ENCODE data around the gene MINDY4. TPM values are rescaled to one million over a fixed set of nuclear protein-coding genes. Genes with fewer than 3 reads are reported as not detected.

Gene MINDY4
- total RNA-seq, 6 donors from 2014 or later = 7.7 to 43.0 (median 19.4) TPM

- Histone ChIP-seq H3K36me3 (no peaks in the 10 kb centered on the region), H3K4me3 (no peak overlapping the region), H3K27ac (peak overlapping the region in 1 of 4 donors; percentile 43), H3K4me1 (peaks cover 0 to 6% (median 4%) of the 10 kb centered on the region in 4 donors), H3K27me3 (no peaks in the 10 kb centered on the region), H3K9me3 (no peaks in the 10 kb centered on the region)
- DNase-seq (no peak), ATAC-seq (ENCODE audit: low FRiP score in 2 of 2) (no peak)
- WGBS, 2 donors = 87 to 93% methylated on average over 6 of the region's 6 CpGs
- no peak for TF ChIP-seq POLR2AphosphoS5 (IDR thresholded peaks at IDR 0.05)
- TF ChIP-seq EP300 (IDR thresholded peaks at IDR 0.05) = no peak
- TF ChIP-seq POLR2A (IDR thresholded peaks at IDR 0.05) = no peak
- TF ChIP-seq CTCF (IDR thresholded peaks at IDR 0.05) = no peak
These were observed 32.9 kb upstream of the MINDY4 start for GRCh38 chr7:30738026-30738915.

DNA sequence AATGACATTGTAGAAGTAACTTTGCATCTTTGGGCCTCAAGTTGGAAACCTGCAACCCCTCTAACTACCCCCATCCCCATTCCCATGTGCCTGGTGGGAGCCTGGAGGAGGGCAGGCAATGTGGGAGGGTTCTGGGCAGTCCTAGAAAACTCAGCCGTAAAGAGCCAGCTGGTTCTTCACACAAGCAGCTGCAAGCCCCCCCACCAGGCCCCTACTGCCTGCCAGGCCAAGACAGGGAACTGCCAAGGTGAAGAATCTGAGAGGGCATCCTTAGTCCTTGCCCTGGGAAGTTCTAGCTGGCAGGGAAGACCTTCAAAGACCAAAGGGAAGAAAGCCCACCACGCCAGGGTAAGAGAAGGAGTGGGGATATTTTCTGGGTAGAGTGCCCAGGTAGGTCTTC lies 31.5 kb upstream of the MINDY4 start:
- H3K27ac ChIP-seq = no peak overlapping the region
- no peak for ATAC-seq (ENCODE audit: low FRiP score in 2 of 2)
- no peak for TF ChIP-seq CTCF (IDR thresholded peaks at IDR 0.05)
- no peak for TF ChIP-seq POLR2A (IDR thresholded peaks at IDR 0.05)
- TF ChIP-seq EP300 (IDR thresholded peaks at IDR 0.05) = no peak
- peaks cover 0 to 6% (median 4%) of the 10 kb centered on the region in 4 donors for H3K4me1 ChIP-seq
- H3K27me3 ChIP-seq = no peaks in the 10 kb centered on the region
- 78 to 100% methylated on average over 2 of the region's 2 CpGs for WGBS, 2 donors
- H3K36me3 ChIP-seq = no peaks in the 10 kb centered on the region
- H3K9me3 ChIP-seq = no peaks in the 10 kb centered on the region
- no peak overlapping the region for H3K4me3 ChIP-seq
- no peak for DNase-seq

- Histone ChIP-seq H3K27ac (no peak overlapping the region), H3K27me3 (no peaks in the 10 kb centered on the region), H3K4me1 (peaks cover 0 to 6% (median 4%) of the 10 kb centered on the region in 4 donors), H3K36me3 (no peaks in the 10 kb centered on the region), H3K9me3 (no peaks in the 10 kb centered on the region), H3K4me3 (no peak overlapping the region)
- peak; percentile 78 to 88 for ATAC-seq (ENCODE audit: low FRiP score in 2 of 2)
- DNase-seq = peak; percentile 75 to 81
- peak; percentile 91 to 100 (median 94) for TF ChIP-seq CTCF (IDR thresholded peaks at IDR 0.05)
- TF ChIP-seq POLR2A (IDR thresholded peaks at IDR 0.05) = no peak
- 33% methylated on average over 7 to 14 of the region's 14 CpGs for WGBS, 2 donors
These were observed 30.6 kb upstream of the MINDY4 start for GRCh38 chr7:30740417-30741181.

DNA sequence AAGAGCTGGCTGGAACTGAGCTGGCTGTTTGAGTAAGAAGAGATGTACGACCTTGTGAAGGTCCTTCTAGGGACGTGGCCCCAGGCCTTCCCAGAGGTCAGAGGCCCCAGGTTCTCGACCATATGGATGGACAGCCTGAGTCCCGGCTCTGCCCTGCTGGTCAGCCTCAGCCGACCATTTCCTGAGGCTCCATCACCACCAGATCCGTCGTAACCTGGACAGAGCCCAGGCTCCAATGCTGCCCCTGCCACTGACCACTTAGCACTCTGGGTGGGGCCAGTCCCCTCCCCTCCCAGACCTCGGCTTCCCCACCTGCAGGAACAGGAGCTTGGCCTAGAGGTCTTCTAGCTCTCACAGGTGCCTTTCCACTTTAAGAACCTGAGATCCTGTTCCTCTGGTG lies 29.9 kb upstream of the MINDY4 start:
- Histone ChIP-seq H3K27me3 (no peaks in the 10 kb centered on the region), H3K27ac (no peak overlapping the region), H3K9me3 (no peaks in the 10 kb centered on the region), H3K4me3 (no peak overlapping the region), H3K4me1 (peaks cover 0 to 6% (median 4%) of the 10 kb centered on the region in 4 donors), H3K36me3 (no peaks in the 10 kb centered on the region)
- WGBS, 2 donors = 85 to 93% methylated on average over 8 of the region's 8 CpGs
- DNase-seq (no peak), ATAC-seq (ENCODE audit: low FRiP score in 2 of 2) (no peak)
- TF ChIP-seq CTCF (IDR thresholded peaks at IDR 0.05) (no peak), POLR2AphosphoS5 (IDR thresholded peaks at IDR 0.05) (no peak), EP300 (IDR thresholded peaks at IDR 0.05) (no peak), POLR2A (IDR thresholded peaks at IDR 0.05) (no peak)
